Activated T-cell treated with anti-CD3 and anti-CD28 coated beads for 4 hours (primary cell): ENCODE measurements around the gene XRCC4.
"Not testable (repeated sequence)": the region's sequence is repeated elsewhere in the genome, so short reads cannot be mapped to it uniquely, and the experiment has no call there.

ENCODE experiments used
- DNase-seq: peaks from one replicate; pipeline ENCODE4 v3.0.0-alpha.2; 2020

Gene XRCC4

GRCh38 chr5:83124593-83124992 is 47.2 kb downstream of the XRCC4 start:
- no peak for DNase-seq

- no peak for DNase-seq
Measured at GRCh38 chr5:83125560-83125959, 48.2 kb downstream of the XRCC4 start.

- DNase-seq, result no peak
Measured at GRCh38 chr5:83126501-83126900, 49.2 kb downstream of the XRCC4 start.

GRCh38 chr5:83133797-83134196 is 56.5 kb downstream of the XRCC4 start:
- no peak for DNase-seq

GRCh38 chr5:83142526-83142925 is 65.2 kb downstream of the XRCC4 start:
- DNase-seq, result no peak

GRCh38 chr5:83145241-83145640 is 67.9 kb downstream of the XRCC4 start:
- DNase-seq, result no peak

- no peak for DNase-seq
Measured at GRCh38 chr5:83145882-83146331, 68.6 kb downstream of the XRCC4 start.

GRCh38 chr5:83146441-83146840 is 69.1 kb downstream of the XRCC4 start:
- DNase-seq, result no peak

GRCh38 chr5:83147593-83147992 is 70.2 kb downstream of the XRCC4 start:
- no peak for DNase-seq

GRCh38 chr5:83148370-83148769 is 71.0 kb downstream of the XRCC4 start:
- DNase-seq, result no peak

- no peak for DNase-seq
Measured at GRCh38 chr5:83149671-83150070, 72.3 kb downstream of the XRCC4 start.

GRCh38 chr5:83151821-83152220 is 74.5 kb downstream of the XRCC4 start:
- DNase-seq, result no peak

- DNase-seq, result not testable (repeated sequence)
Measured at GRCh38 chr5:83152996-83153395, 75.6 kb downstream of the XRCC4 start.

- DNase-seq, result no peak
Measured at GRCh38 chr5:83156001-83156400, 78.7 kb downstream of the XRCC4 start.

- no peak for DNase-seq
Measured at GRCh38 chr5:83157163-83157562, 79.8 kb downstream of the XRCC4 start.

GRCh38 chr5:83162601-83163000 is 85.3 kb downstream of the XRCC4 start:
- no peak for DNase-seq

GRCh38 chr5:83167538-83167937 is 90.2 kb downstream of the XRCC4 start:
- no peak for DNase-seq

GRCh38 chr5:83169571-83170337 is 92.4 kb downstream of the XRCC4 start:
- no peak for DNase-seq

- DNase-seq, result no peak
Measured at GRCh38 chr5:83172011-83172410, 94.7 kb downstream of the XRCC4 start.

- DNase-seq, result no peak
Measured at GRCh38 chr5:83172655-83173054, 95.3 kb downstream of the XRCC4 start.

- DNase-seq, result no peak
Measured at GRCh38 chr5:83173826-83174225, 96.5 kb downstream of the XRCC4 start.

- DNase-seq, result no peak
Measured at GRCh38 chr5:83177803-83178202, 100.5 kb downstream of the XRCC4 start.

GRCh38 chr5:83179966-83180365 is 102.6 kb downstream of the XRCC4 start:
- no peak for DNase-seq

- no peak for DNase-seq
Measured at GRCh38 chr5:83184534-83184933, 107.2 kb downstream of the XRCC4 start.

- no peak for DNase-seq
Measured at GRCh38 chr5:83192947-83193346, 115.6 kb downstream of the XRCC4 start.
